Endometrium (tissue), 2 donors: ENCODE measurements around the gene FAM163B.
"Not testable (repeated sequence)": the region's sequence is repeated elsewhere in the genome, so short reads cannot be mapped to it uniquely, and the experiment has no call there.

Experiments used
- FAIRE-seq: peaks from 2 replicates; lab custom pipeline; 2012; peaks lifted over from hg19 to GRCh38; lab: Jason Lieb, UNC
- donor health status: control.
- donor health status: control.

The FAM163B gene

GRCh38 chr9:133566817-133567216, 42.4 kb downstream of the FAM163B start:
- FAIRE-seq, result no peak

- FAIRE-seq, result no peak
Measured at GRCh38 chr9:133566382-133566781, 42.8 kb downstream of the FAM163B start.

GRCh38 chr9:133564451-133565116, 44.6 kb downstream of the FAM163B start:
- FAIRE-seq, result no peak

GRCh38 chr9:133563814-133564213, 45.4 kb downstream of the FAM163B start:
- not testable (repeated sequence) for FAIRE-seq

- FAIRE-seq, result no peak
Measured at GRCh38 chr9:133563291-133563796, 45.8 kb downstream of the FAM163B start.

- FAIRE-seq, result no peak
Measured at GRCh38 chr9:133562611-133563290, 46.4 kb downstream of the FAM163B start.

- no peak for FAIRE-seq
Measured at GRCh38 chr9:133561976-133562554, 47.1 kb downstream of the FAM163B start.

GRCh38 chr9:133560944-133561343, 48.2 kb downstream of the FAM163B start:
- FAIRE-seq, result no peak

- no peak for FAIRE-seq
Measured at GRCh38 chr9:133560311-133560710, 48.9 kb downstream of the FAM163B start.

- no peak for FAIRE-seq
Measured at GRCh38 chr9:133558191-133559126, 50.7 kb downstream of the FAM163B start.

GRCh38 chr9:133557581-133557980, 51.6 kb downstream of the FAM163B start:
- FAIRE-seq, result no peak

GRCh38 chr9:133556354-133556753, 52.8 kb downstream of the FAM163B start:
- no peak for FAIRE-seq

GRCh38 chr9:133554729-133555128, 54.5 kb downstream of the FAM163B start:
- FAIRE-seq, result no peak

GRCh38 chr9:133553973-133554713, 55.0 kb downstream of the FAM163B start:
- FAIRE-seq, result no peak

- FAIRE-seq, result no peak
Measured at GRCh38 chr9:133553123-133553522, 56.1 kb downstream of the FAM163B start.

GRCh38 chr9:133552236-133552635, 57.0 kb downstream of the FAM163B start:
- no peak for FAIRE-seq

- FAIRE-seq, result no peak
Measured at GRCh38 chr9:133551446-133551845, 57.7 kb downstream of the FAM163B start.

GRCh38 chr9:133547116-133547515, 62.1 kb downstream of the FAM163B start:
- no peak for FAIRE-seq

GRCh38 chr9:133546287-133546680, 62.9 kb downstream of the FAM163B start:
- FAIRE-seq, result no peak

- no peak for FAIRE-seq
Measured at GRCh38 chr9:133545494-133546286, 63.5 kb downstream of the FAM163B start.
